Spleen (tissue), 11 donors: ENCODE results near the gene MTMR3. TPM values are rescaled to one million over a fixed set of nuclear protein-coding genes. Genes with fewer than 3 reads are reported as not detected.

ENCODE experiments used
- DNase-seq: peaks from one replicate; pipeline ENCODE4 v3.0.0-alpha.2; 2020
- H3K27ac ChIP-seq, 8 donors: fragments of 200-600 bp; sonication (generic) in 7 of 8; 1 replicate in 4 of 8; 2 replicates in 4 of 8; pipeline versions ENCODE4 v1.5.0 to v1.8.0; 2016 to 2021; ENCODE audit warnings: inconsistent platforms in 4 of 8, mild to moderate bottlenecking in 4 of 8, moderate library complexity in 1 of 8
- H3K27me3 ChIP-seq, 7 donors: fragments of 200-600 bp; sonication (generic) in 6 of 7; replicated peaks in 1 of 7; 1 replicate in 4 of 7; 2 replicates in 3 of 7; pipeline versions ENCODE4 v1.5.0 to v1.8.0; 2016 to 2021; ENCODE audit warnings: inconsistent platforms in 3 of 7, mild to moderate bottlenecking in 1 of 7
- H3K36me3 ChIP-seq, 6 donors: fragments of 200-600 bp; sonication (generic) in 5 of 6; 1 replicate in 4 of 6; 2 replicates in 2 of 6; pipeline versions ENCODE4 v1.5.0 to v1.8.0; 2016 to 2021; ENCODE audit warnings: inconsistent platforms in 2 of 6
- H3K4me1 ChIP-seq, 6 donors: fragments of 200-600 bp; sonication (generic) in 5 of 6; 1 replicate in 3 of 6; 2 replicates in 3 of 6; pipeline versions ENCODE4 v1.5.0 to v1.8.0; 2016 to 2021; ENCODE audit warnings: inconsistent platforms in 3 of 6
- H3K4me3 ChIP-seq, 8 donors: fragments of 200-600 bp; sonication (generic) in 7 of 8; 1 replicate in 4 of 8; 2 replicates in 4 of 8; pipeline versions ENCODE4 v1.5.0 to v1.8.0; 2016 to 2021; ENCODE audit warnings: inconsistent platforms in 4 of 8, mild to moderate bottlenecking in 4 of 8, moderate library complexity in 2 of 8
- H3K9me3 ChIP-seq, 8 donors: fragments of 200-600 bp; sonication (generic) in 7 of 8; 1 replicate in 4 of 8; 2 replicates in 4 of 8; pipeline versions ENCODE4 v1.5.0 to v1.8.0; 2016 to 2021; ENCODE audit warnings: inconsistent platforms in 4 of 8
- CTCF ChIP-seq, 11 experiments: fragments of 200-600 bp in 7 of 11; fragments of 450-650 bp in 4 of 11; sonication (generic) in 4 of 11; IDR thresholded peaks in 8 of 11; conservative IDR thresholded peaks in 3 of 11; 1 replicate in 7 of 11; 2 replicates in 4 of 11; pipeline versions ENCODE4 v1.4.0 to v1.8.0; 2016 to 2021; ENCODE audit warnings: antibody characterized with exemption in 11 of 11, inconsistent platforms in 4 of 11, mild to moderate bottlenecking in 1 of 11
- POLR2A ChIP-seq, 3 donors: fragments of 450-650 bp; IDR thresholded peaks; one replicate each; pipeline ENCODE4 v1.5.1; 2017; ENCODE audit warnings: antibody characterized with exemption in 3 of 3, mild to moderate bottlenecking in 1 of 3
- POLR2AphosphoS5 ChIP-seq, 3 donors: sonication (generic); formaldehyde crosslinking; IDR thresholded peaks; one replicate each; pipeline ENCODE4 v1.5.1; 2017; ENCODE audit warnings: antibody characterized with exemption in 3 of 3
- WGBS, 5 donors: extraction: QIAGEN DNeasy Blood & Tissue Kit in 3 of 5; methylation state at CpG; one replicate each; pipeline versions ENCODE4 v1.1.5 to v1.1.7; 2013 to 2018; 5-methylcytosine and 5-hydroxymethylcytosine counted together
- intact Hi-C: fragments of 100-400 bp; cut with DNase I; formaldehyde crosslinking; loops from one replicate; pipeline ENCODE4 v1.15.0; 2023; ENCODE audit warnings: low total_unique reads
- polyA plus RNA-seq, 3 donors: library from polyadenylated mRNA; stranded (reverse); fragments of 200-250 nt; gene quantifications; one replicate each; pipeline ENCODE4 v1.2.1, GENCODE V29; 2013
- total RNA-seq, 7 donors: library from RNA; depleted of rRNA in 3 of 7; stranded (reverse); fragments of >200 nt in 3 of 7; fragmentation: NEBNext Ultra II Directional in 4 of 7; extraction: Animal tissue kit (Norgen Biotek cat#: 25700) in 4 of 7; gene quantifications; one replicate each; pipeline versions ENCODE4 v1.1.0 to v1.2.1, GENCODE V29; 2016 to 2021
- donor health status: healthy with polysubstance abuse.
- donor health status: DM: no; HTN: no; CAD: no; lungs with moderate emphysema.
- donor health status: DM: no; HTN: no; CAD: no.
- donor health status: Bipolar disorder and iron deficiency.
- donor health status: healthy.
- donor health status: DM: no; HTN: no; CAD: no.
- donor health status: DM: yes; HTN: yes; CAD: no.

MTMR3 gene
- total and polyA plus RNA-seq, 10 donors = 5.3 to 137 (median 76.2) TPM

GRCh38 chr22:29904020-29904419, 21.0 kb downstream of the MTMR3 start:
- peaks cover 19 to 100% (median 65%) of the 10 kb centered on the region in 6 donors for H3K4me1 ChIP-seq
- H3K4me3 ChIP-seq = no peak overlapping the region
- H3K27ac ChIP-seq = no peak overlapping the region
- H3K9me3 ChIP-seq = no peaks in the 10 kb centered on the region
- intact Hi-C loops = no loop called here
- H3K36me3 ChIP-seq = no peaks in the 10 kb centered on the region
- DNase-seq = no peak
- WGBS, 5 donors = 87 to 98% (median 93%) methylated on average over 3 of the region's 3 CpGs
- TF ChIP-seq POLR2A (IDR thresholded peaks at IDR 0.05) (no peak), POLR2AphosphoS5 (IDR thresholded peaks at IDR 0.05) (no peak), CTCF (IDR thresholded peaks at IDR 0.05 in 8 of 11, conservative IDR thresholded peaks at IDR 0.05 in 3 of 11) (no peak)
- no peaks in the 10 kb centered on the region for H3K27me3 ChIP-seq

DNA sequence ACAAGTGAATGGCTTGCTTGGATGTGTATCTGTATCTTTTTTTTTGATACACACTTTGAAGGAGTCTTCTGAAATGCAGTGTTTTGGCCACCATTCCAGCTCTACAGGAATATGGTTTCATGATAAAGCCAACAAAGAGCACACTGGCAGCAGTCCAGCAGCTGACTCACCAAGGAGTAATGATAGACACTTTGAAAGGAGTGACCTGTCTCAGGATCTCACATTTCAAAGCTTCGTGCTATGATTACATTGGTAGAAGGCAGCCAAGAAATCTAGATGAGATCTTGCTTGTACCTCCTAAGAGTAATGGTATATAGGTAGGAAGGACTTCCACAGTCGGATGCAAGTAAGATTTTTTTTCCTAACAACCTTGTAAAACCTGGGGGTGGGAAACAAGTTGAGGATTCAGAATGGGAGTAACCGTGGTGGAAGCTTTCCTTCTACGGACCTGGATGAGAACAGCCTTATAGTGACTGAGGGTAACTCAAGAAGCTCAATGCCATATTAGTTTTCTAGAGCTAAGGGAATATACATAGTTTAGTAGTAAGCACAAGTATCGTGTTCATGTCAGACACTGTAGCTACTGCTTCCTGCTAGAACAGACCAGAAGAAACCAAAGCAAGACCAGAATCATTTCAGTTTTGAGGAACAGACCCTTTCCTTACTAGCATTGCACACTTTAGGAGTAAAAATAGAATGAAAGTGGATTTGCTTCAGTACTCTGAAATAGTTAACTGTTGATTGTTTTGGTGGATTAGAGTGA, 25.0 kb downstream of the MTMR3 start:
- Histone ChIP-seq H3K9me3 (no peaks in the 10 kb centered on the region), H3K36me3 (no peaks in the 10 kb centered on the region), H3K27ac (peak overlapping the region in 5 of 8 donors; percentile 8 to 53 (median 39)), H3K4me1 (peaks cover 14 to 100% (median 55%) of the 10 kb centered on the region in 6 donors), H3K4me3 (no peak overlapping the region), H3K27me3 (no peaks in the 10 kb centered on the region)
- intact Hi-C loops = no loop called here
- WGBS, 5 donors = 50 to 74% (median 68%) methylated on average over 5 of the region's 5 CpGs
- DNase-seq = no peak
- TF ChIP-seq POLR2AphosphoS5 (IDR thresholded peaks at IDR 0.05) = no peak
- TF ChIP-seq POLR2A (IDR thresholded peaks at IDR 0.05) = no peak
- TF ChIP-seq CTCF (IDR thresholded peaks at IDR 0.05 in 8 of 11, conservative IDR thresholded peaks at IDR 0.05 in 3 of 11) = no peak

- Histone ChIP-seq H3K4me3 (no peak overlapping the region), H3K9me3 (no peaks in the 10 kb centered on the region), H3K27me3 (no peaks in the 10 kb centered on the region), H3K36me3 (no peaks in the 10 kb centered on the region), H3K27ac (no peak overlapping the region), H3K4me1 (peaks cover 17 to 100% (median 73%) of the 10 kb centered on the region in 6 donors)
- no peak for DNase-seq
- WGBS, 5 donors = 94 to 99% (median 96%) methylated on average over 4 of the region's 4 CpGs
- intact Hi-C loops = no loop called here
- TF ChIP-seq POLR2A (IDR thresholded peaks at IDR 0.05) = no peak
- TF ChIP-seq CTCF (IDR thresholded peaks at IDR 0.05 in 8 of 11, conservative IDR thresholded peaks at IDR 0.05 in 3 of 11) = no peak
- no peak for TF ChIP-seq POLR2AphosphoS5 (IDR thresholded peaks at IDR 0.05)
These were observed 29.2 kb downstream of the MTMR3 start for GRCh38 chr22:29912141-29912540.

DNA sequence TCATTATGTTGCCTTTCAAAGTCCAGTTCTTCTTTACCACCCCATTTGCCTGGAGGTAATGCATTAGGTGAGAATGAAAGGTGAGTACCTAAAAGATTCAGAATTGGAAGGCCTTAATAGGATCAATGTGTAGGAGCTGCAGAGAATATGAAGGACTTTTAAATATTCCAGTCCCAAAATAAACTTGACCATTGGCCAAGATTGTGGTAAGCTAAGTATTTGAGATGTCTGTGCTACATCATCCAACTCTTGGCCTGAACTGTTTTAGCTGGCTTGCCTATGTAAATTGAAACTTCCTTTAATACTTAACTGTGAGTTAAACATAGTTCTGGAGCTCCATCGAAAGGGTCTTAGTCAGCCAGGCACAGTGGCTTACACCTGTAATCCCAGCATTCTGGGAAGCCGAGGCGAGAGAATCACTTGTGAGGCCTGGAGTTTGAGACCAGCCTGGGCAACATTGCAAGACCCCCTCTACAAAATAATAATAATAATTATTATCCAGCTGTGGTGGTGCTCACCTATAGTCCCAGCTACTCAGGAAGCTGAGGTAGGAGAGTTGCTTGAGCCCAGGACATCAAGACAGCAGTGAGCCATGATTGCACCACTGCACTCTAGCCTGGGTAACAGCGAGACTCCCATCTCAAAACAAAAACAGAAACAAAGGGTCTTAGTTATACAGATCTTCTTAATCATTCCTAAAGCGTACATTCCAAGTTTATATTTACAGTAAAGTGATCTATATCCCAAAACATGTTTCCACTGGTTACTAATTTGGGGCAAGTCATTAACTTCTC, 29.8 kb downstream of the MTMR3 start:
- Histone ChIP-seq H3K27ac (no peak overlapping the region), H3K27me3 (no peaks in the 10 kb centered on the region), H3K36me3 (no peaks in the 10 kb centered on the region), H3K9me3 (no peaks in the 10 kb centered on the region), H3K4me3 (no peak overlapping the region), H3K4me1 (peaks cover 14 to 100% (median 73%) of the 10 kb centered on the region in 6 donors)
- TF ChIP-seq POLR2AphosphoS5 (IDR thresholded peaks at IDR 0.05) = no peak
- no peak for TF ChIP-seq POLR2A (IDR thresholded peaks at IDR 0.05)
- TF ChIP-seq CTCF (IDR thresholded peaks at IDR 0.05 in 8 of 11, conservative IDR thresholded peaks at IDR 0.05 in 3 of 11) = no peak
- intact Hi-C loops = no loop called here
- DNase-seq = no peak
- WGBS, 5 donors = 70 to 91% (median 80%) methylated on average over 5 of the region's 5 CpGs
